ENCODE measurements around the gene TRABD2B. TPM values are rescaled to one million over a fixed set of nuclear protein-coding genes. Genes with fewer than 3 reads are reported as not detected.

The TRABD2B gene
- total and polyA plus RNA-seq, 2 experiments from 2014 or later, result 1.6 to 2.0 TPM

GRCh38 chr1:47855230-47855629 lies 142.0 kb downstream of the TRABD2B start:
- Mint-ChIP-seq H3K27ac (no peak overlapping the region), H3K27me3 (ENCODE audit: insufficient read depth, low read depth, poor library complexity) (peaks cover 1% of the 10 kb centered on the region), H3K4me1 (peaks cover 10% of the 10 kb centered on the region), H3K4me3 (no peak overlapping the region), H3K36me3 (ENCODE audit: low read depth) (no peaks in the 10 kb centered on the region), H3K9me3 (no peaks in the 10 kb centered on the region)
- TF ChIP-seq JUNB (IDR thresholded peaks at IDR 0.05; ENCODE audit: unreplicated experiment) (no peak), POLR2AphosphoS5 (IDR thresholded peaks at IDR 0.05; ENCODE audit: low read depth) (no peak), EZH2 (IDR thresholded peaks at IDR 0.05; ENCODE audit: low read depth, unreplicated experiment) (no peak), NANOG (IDR thresholded peaks at IDR 0.05; ENCODE audit: borderline replicate concordance) (no peak), ZNF114 (CRISPR knock-in tag; IDR thresholded peaks at IDR 0.05) (no peak), EZH2phosphoT487 (IDR thresholded peaks at IDR 0.05; ENCODE audit: unreplicated experiment) (no peak), CREB1 (CRISPR knock-in tag; IDR thresholded peaks at IDR 0.05; ENCODE audit: low read depth) (no peak), REST (IDR thresholded peaks at IDR 0.05; ENCODE audit: unreplicated experiment) (no peak), ETS1 (IDR thresholded peaks at IDR 0.05) (no peak), CTCF (conservative IDR thresholded peaks at IDR 0.05; ENCODE audit: low read depth in 2 of 2) (no peak), ZNF331 (CRISPR knock-in tag; IDR thresholded peaks at IDR 0.05; ENCODE audit: low read depth) (no peak), ZNF462 (CRISPR knock-in tag; IDR thresholded peaks at IDR 0.05) (no peak), STAT1 (IDR thresholded peaks at IDR 0.05; ENCODE audit: unreplicated experiment) (no peak)
- H3K27me3 ChIP-seq (ENCODE audit: insufficient read depth), result no peaks in the 10 kb centered on the region
- no peaks in the 10 kb centered on the region for H3K79me2 ChIP-seq (replicated peaks; ENCODE audit: insufficient read depth)
- no peaks in the 10 kb centered on the region for H4K20me1 ChIP-seq (replicated peaks; ENCODE audit: insufficient read depth)
- H3K4me1 ChIP-seq (ENCODE audit: insufficient read depth), result peaks cover 6% of the 10 kb centered on the region
- no peaks in the 10 kb centered on the region for H3K36me3 ChIP-seq (ENCODE audit: insufficient read depth)
- DNase-seq (ENCODE audit: low spot score), result no peak
- H2AFZ ChIP-seq, result no peak overlapping the region
- no peak for ATAC-seq
- no peak overlapping the region for H3K4me3 ChIP-seq
- no peaks in the 10 kb centered on the region for H3F3A ChIP-seq (replicated peaks; ENCODE audit: low read depth)
- no peak overlapping the region for H3K4me2 ChIP-seq
- no peak overlapping the region for H3K27ac ChIP-seq (ENCODE audit: low read depth)
- no peaks in the 10 kb centered on the region for H3K9me2 ChIP-seq (ENCODE audit: insufficient read depth)
